Heart left ventricle (tissue), 13 donors: ENCODE data around the gene F5.

Source experiments
- POLR2A ChIP-seq, 2 donors: fragments of 450-650 bp; IDR thresholded peaks; one replicate each; pipeline ENCODE4 v1.6.1; 2017; ENCODE audit warnings: antibody characterized with exemption in 2 of 2, mild to moderate bottlenecking in 2 of 2, moderate library complexity in 2 of 2
- TF ChIP-seq, protein P1 (sequence below), 12 donors: fragments of 200-600 bp; sonication (generic) in 4 of 12; IDR thresholded peaks; one replicate each; pipeline versions ENCODE4 v1.5.0 to v1.8.0; 2018 to 2022; ENCODE audit warnings: antibody characterized with exemption in 12 of 12, mild to moderate bottlenecking in 5 of 12
- donor health status: ischemic (EF 13 %, LVEDD 7.1; RV severe dilation, severe dysfunction).
- donor health status: DM: no; HTN: yes; CAD: no.
- donor health status: DM: no; HTN: no; CAD: no.
- donor health status: ischemic (EF 25% LVEDD 6.9; RV normal size, moderate dysfunction).
- donor health status: ischemic (EF 25% LVEDD 5.7; RV mildly dilated, moderate dysfunction).
- donor health status: ischemic (EF 35%, LVEDD 5.7; RV mildly dilated, moderate dysfunction).
- donor health status: nonischemic (EF 11% LVEDD 7.7; RV severe dilation, severe dysfunction).
- donor health status: DM: yes; HTN: yes; CAD: no.
- donor health status: PGD.
- donor health status: ischemic (EF 29% LVEDD 5.4; RV normal size, mild dysfunction).
- donor health status: nonischemic (EF 23%, LVEDD 6.1; RV moderate dilation, normal function).

DNA sequence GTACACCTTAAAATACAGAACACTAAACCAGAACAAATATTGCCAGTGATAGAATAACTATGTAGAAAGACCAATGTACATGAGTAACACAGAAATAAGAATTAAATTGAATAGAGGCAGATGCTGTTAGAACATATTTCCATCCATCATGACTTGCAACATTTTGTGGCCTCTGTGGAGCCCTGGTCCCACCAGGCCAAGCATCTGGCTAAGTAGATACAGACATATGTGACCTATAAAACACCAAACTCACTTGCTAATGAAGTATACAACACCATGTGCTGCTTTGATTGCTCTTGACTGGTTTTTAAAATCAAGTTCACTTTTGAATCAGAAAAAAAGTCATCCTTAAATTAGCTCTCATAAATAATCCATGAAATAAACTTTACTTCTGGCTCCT, 121.0 kb downstream of the F5 start:
- TF ChIP-seq, protein P1, sequence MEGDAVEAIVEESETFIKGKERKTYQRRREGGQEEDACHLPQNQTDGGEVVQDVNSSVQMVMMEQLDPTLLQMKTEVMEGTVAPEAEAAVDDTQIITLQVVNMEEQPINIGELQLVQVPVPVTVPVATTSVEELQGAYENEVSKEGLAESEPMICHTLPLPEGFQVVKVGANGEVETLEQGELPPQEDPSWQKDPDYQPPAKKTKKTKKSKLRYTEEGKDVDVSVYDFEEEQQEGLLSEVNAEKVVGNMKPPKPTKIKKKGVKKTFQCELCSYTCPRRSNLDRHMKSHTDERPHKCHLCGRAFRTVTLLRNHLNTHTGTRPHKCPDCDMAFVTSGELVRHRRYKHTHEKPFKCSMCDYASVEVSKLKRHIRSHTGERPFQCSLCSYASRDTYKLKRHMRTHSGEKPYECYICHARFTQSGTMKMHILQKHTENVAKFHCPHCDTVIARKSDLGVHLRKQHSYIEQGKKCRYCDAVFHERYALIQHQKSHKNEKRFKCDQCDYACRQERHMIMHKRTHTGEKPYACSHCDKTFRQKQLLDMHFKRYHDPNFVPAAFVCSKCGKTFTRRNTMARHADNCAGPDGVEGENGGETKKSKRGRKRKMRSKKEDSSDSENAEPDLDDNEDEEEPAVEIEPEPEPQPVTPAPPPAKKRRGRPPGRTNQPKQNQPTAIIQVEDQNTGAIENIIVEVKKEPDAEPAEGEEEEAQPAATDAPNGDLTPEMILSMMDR (IDR thresholded peaks at IDR 0.05) = no peak
- TF ChIP-seq POLR2A (IDR thresholded peaks at IDR 0.05) = no peak
